WTC11 (cell line): ENCODE data around the gene FADS6. TPM values are rescaled to one million over a fixed set of nuclear protein-coding genes. Genes with fewer than 3 reads are reported as not detected.

Experiments used
- ATAC-seq: fragments of 200-7000 bp; cut with Tn5 transposase; 2 replicates; pipeline ENCODE4 v1.10.0; 2021; ENCODE audit warnings: mild to moderate bottlenecking, moderate library complexity
- CTCF ChIA-PET: fragments of 300-600 bp; sonication (Branson Sonifier 250); formaldehyde crosslinking; loops from one replicate; lab custom pipeline; 2021; ENCODE audit warnings: antibody characterized with exemption; lab: Charles Lee
- POLR2A ChIA-PET: fragments of 350-600 bp; sonication (Branson Sonifier 250); formaldehyde crosslinking; loops from one replicate; lab custom pipeline; 2021; ENCODE audit warnings: antibody characterized with exemption; lab: Charles Lee
- DNase-seq: peaks from one replicate; pipeline ENCODE4 v3.0.0; 2021; ENCODE audit warnings: low spot score
- H3K27ac Mint-ChIP-seq: 2 replicates; pipeline ENCODE4 v1.8.0; 2021; ENCODE audit warnings: mixed read lengths
- H3K27me3 Mint-ChIP-seq: 2 replicates; pipeline ENCODE4 v1.8.0; 2021; ENCODE audit warnings: low read depth, mild to moderate bottlenecking, moderate library complexity, mixed read lengths
- H3K36me3 Mint-ChIP-seq: 2 replicates; pipeline ENCODE4 v1.8.0; 2021; ENCODE audit warnings: mixed read lengths
- H3K4me1 Mint-ChIP-seq: 2 replicates; pipeline ENCODE4 v1.8.0; 2022; ENCODE audit warnings: mixed read lengths
- H3K4me3 Mint-ChIP-seq: 2 replicates; pipeline ENCODE4 v1.8.0; 2021; ENCODE audit warnings: mild to moderate bottlenecking, moderate library complexity, mixed read lengths
- H3K9me3 Mint-ChIP-seq: 2 replicates; pipeline ENCODE4 v1.8.0; 2021; ENCODE audit warnings: mixed read lengths
- ATF1 ChIP-seq: sonication (generic); formaldehyde crosslinking; IDR thresholded peaks from 2 replicates; pipeline ENCODE4 v1.8.1; 2023; ENCODE audit warnings: mild to moderate bottlenecking, moderate library complexity, missing genetic modification reagents
- CBFB ChIP-seq: sonication (generic); formaldehyde crosslinking; IDR thresholded peaks from 2 replicates; pipeline ENCODE4 v1.8.1; 2022; ENCODE audit warnings: mild to moderate bottlenecking, low read depth, missing genetic modification reagents
- CREM ChIP-seq: sonication (generic); formaldehyde crosslinking; IDR thresholded peaks from 2 replicates; pipeline ENCODE4 v1.8.1; 2022; ENCODE audit warnings: mild to moderate bottlenecking, missing genetic modification reagents, moderate library complexity
- ETV6 ChIP-seq: sonication (generic); formaldehyde crosslinking; IDR thresholded peaks from 2 replicates; pipeline ENCODE4 v1.8.1; 2022; ENCODE audit warnings: mild to moderate bottlenecking, missing genetic modification reagents
- FOXJ3 ChIP-seq: sonication (generic); formaldehyde crosslinking; IDR thresholded peaks from 2 replicates; pipeline ENCODE4 v1.9.0; 2021; ENCODE audit warnings: missing genetic modification reagents, mild to moderate bottlenecking, borderline replicate concordance
- JAZF1 ChIP-seq: fragments of 250-450 bp; sonication (Bioruptor Pico); IDR thresholded peaks from 2 replicates; pipeline ENCODE4 v1.9.0; 2021; ENCODE audit warnings: moderate library complexity, mild to moderate bottlenecking, inconsistent platforms
- JUN ChIP-seq: sonication (generic); formaldehyde crosslinking; IDR thresholded peaks from 2 replicates; pipeline ENCODE4 v1.8.0; 2023; ENCODE audit warnings: mild to moderate bottlenecking, missing genetic modification reagents
- NFYB ChIP-seq: sonication (generic); formaldehyde crosslinking; conservative IDR thresholded peaks from 2 replicates; pipeline ENCODE4 v1.8.0; 2022; ENCODE audit warnings: low read depth, missing genetic modification reagents
- OVOL2 ChIP-seq: fragments of 250-450 bp; sonication (Bioruptor Pico); IDR thresholded peaks from 2 replicates; pipeline ENCODE4 v1.9.0; 2021; ENCODE audit warnings: mild to moderate bottlenecking, borderline replicate concordance
- ZNF121 ChIP-seq: sonication (generic); formaldehyde crosslinking; IDR thresholded peaks from 2 replicates; pipeline ENCODE4 v1.8.0; 2023; ENCODE audit warnings: missing genetic modification reagents
- ZNF423 ChIP-seq: fragments of 250-450 bp; sonication (Bioruptor Pico); IDR thresholded peaks from 2 replicates; pipeline ENCODE4 v2.1.2; 2022; ENCODE audit warnings: mild to moderate bottlenecking, moderate library complexity
- total RNA-seq: library from RNA; stranded (reverse); gene quantifications from 3 replicates; pipeline ENCODE4 v1.2.3, GENCODE V29; 2021
- TF ChIP-seq, protein P1 (sequence below): sonication (generic); formaldehyde crosslinking; IDR thresholded peaks from 2 replicates; pipeline ENCODE4 v1.8.1; 2022; ENCODE audit warnings: missing genetic modification reagents, borderline replicate concordance
- TF ChIP-seq, protein P2 (sequence below): fragments of 250-450 bp; sonication (Bioruptor Pico); IDR thresholded peaks from 2 replicates; pipeline ENCODE4 v1.8.0; 2021; ENCODE audit warnings: mild to moderate bottlenecking
- TF ChIP-seq, protein P3 (sequence below): fragments of 250-450 bp; sonication (Bioruptor Pico); IDR thresholded peaks from 2 replicates; pipeline ENCODE4 v1.9.0; 2021; ENCODE audit warnings: moderate library complexity, mild to moderate bottlenecking, inconsistent platforms, borderline replicate concordance
- TF ChIP-seq, protein P4 (sequence below): fragments of 250-450 bp; sonication (Bioruptor Pico); IDR thresholded peaks from 2 replicates; pipeline ENCODE4 v1.9.0; 2021; ENCODE audit warnings: mild to moderate bottlenecking
- TF ChIP-seq, protein P5 (sequence below): sonication (generic); formaldehyde crosslinking; IDR thresholded peaks from 2 replicates; pipeline ENCODE4 v1.8.0; 2022; ENCODE audit warnings: mild to moderate bottlenecking, missing genetic modification reagents
- TF ChIP-seq, protein P6 (sequence below): sonication (generic); formaldehyde crosslinking; IDR thresholded peaks from 2 replicates; pipeline ENCODE4 v1.8.0; 2022; ENCODE audit warnings: mild to moderate bottlenecking, missing genetic modification reagents
- TF ChIP-seq, protein P7 (sequence below): sonication (generic); formaldehyde crosslinking; IDR thresholded peaks from 2 replicates; pipeline ENCODE4 v1.8.1; 2023; ENCODE audit warnings: mild to moderate bottlenecking, missing genetic modification reagents, moderate library complexity
- TF ChIP-seq, protein P8 (sequence below): sonication (generic); formaldehyde crosslinking; conservative IDR thresholded peaks from 2 replicates; pipeline ENCODE4 v1.8.1; 2022; ENCODE audit warnings: mild to moderate bottlenecking, missing genetic modification reagents
- TF ChIP-seq, protein P9 (sequence below): fragments of 250-450 bp; sonication (Bioruptor Pico); IDR thresholded peaks from 2 replicates; pipeline ENCODE4 v2.1.2; 2022; ENCODE audit warnings: mild to moderate bottlenecking, moderate library complexity

FADS6 gene
- total RNA-seq, 1 experiment from 2014 or later = 1.2 TPM

DNA sequence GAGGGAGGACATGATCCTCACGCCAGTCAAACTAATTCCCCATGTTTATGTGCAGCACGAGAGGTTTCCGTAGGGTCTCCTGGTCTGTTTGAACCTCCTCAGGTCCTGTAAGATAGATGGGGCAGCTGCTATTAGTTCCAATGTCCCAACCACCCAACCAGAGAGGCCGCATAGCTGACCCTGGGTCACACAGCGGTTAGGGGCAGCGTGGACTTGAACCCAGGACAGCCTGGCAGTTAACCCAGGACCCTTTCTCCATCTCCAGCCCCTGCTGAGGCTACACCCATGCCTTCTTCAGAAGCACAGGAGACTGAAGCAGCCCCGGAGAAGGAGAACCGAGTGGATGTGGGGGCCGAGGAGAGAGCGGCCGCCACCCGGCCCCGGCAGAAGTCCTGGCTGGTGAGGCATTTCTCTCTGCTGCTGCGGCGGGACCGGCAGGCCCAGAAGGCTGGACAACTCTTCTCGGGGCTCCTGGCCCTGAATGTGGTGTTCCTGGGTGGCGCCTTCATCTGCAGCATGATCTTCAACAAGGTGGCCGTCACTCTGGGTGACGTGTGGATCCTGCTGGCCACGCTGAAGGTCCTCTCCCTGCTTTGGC, 47.8 kb upstream of the FADS6 start (continued):
- TF ChIP-seq FOXJ3 (CRISPR knock-in tag) (no peak), CBFB (CRISPR knock-in tag) (no peak)
- TF ChIP-seq, protein P1, sequence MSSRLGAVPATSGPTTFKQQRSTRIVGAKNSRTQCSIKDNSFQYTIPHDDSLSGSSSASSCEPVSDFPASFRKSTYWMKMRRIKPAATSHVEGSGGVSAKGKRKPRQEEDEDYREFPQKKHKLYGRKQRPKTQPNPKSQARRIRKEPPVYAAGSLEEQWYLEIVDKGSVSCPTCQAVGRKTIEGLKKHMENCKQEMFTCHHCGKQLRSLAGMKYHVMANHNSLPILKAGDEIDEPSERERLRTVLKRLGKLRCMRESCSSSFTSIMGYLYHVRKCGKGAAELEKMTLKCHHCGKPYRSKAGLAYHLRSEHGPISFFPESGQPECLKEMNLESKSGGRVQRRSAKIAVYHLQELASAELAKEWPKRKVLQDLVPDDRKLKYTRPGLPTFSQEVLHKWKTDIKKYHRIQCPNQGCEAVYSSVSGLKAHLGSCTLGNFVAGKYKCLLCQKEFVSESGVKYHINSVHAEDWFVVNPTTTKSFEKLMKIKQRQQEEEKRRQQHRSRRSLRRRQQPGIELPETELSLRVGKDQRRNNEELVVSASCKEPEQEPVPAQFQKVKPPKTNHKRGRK (CRISPR knock-in tag) = no peak
- TF ChIP-seq, all 79 proteins: peak for 0

DNA sequence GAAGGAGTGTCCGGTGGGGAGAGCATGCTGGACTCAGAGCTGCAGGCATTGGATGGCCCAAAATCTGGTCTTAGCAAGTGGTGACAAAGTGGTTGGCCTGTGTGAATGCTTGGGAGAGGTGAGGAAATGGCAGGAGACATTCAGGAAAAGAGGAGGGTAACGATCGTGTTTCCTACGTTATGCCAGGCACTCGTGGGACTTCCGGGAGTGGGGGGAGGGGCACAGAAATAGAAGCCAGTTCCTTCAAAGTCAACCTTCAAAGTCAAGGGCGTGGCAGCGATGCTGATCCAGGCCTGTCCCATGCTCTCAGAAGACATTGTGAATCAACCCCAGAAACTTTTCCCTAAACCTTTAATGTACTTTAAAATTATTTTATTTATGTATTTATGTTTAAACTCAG, 46.1 kb upstream of the FADS6 start:
- Mint-ChIP-seq H3K27ac (no peak overlapping the region), H3K36me3 (no peaks in the 10 kb centered on the region), H3K9me3 (no peaks in the 10 kb centered on the region), H3K27me3 (peaks cover 57% of the 10 kb centered on the region)
- no peak for DNase-seq
- POLR2A ChIA-PET = no interaction called here
- CTCF ChIA-PET = interaction anchor here (0.8 to 3.8 kb wide), 6 partner anchors 16 to 74 kb away, joined by 3 to 24 read pairs (median 6); partner anchors contain the start of genes OTOP2 and USH1G
- TF ChIP-seq, protein P2, sequence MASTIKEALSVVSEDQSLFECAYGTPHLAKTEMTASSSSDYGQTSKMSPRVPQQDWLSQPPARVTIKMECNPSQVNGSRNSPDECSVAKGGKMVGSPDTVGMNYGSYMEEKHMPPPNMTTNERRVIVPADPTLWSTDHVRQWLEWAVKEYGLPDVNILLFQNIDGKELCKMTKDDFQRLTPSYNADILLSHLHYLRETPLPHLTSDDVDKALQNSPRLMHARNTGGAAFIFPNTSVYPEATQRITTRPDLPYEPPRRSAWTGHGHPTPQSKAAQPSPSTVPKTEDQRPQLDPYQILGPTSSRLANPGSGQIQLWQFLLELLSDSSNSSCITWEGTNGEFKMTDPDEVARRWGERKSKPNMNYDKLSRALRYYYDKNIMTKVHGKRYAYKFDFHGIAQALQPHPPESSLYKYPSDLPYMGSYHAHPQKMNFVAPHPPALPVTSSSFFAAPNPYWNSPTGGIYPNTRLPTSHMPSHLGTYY (CRISPR knock-in tag) = no peak
- TF ChIP-seq, protein P3, sequence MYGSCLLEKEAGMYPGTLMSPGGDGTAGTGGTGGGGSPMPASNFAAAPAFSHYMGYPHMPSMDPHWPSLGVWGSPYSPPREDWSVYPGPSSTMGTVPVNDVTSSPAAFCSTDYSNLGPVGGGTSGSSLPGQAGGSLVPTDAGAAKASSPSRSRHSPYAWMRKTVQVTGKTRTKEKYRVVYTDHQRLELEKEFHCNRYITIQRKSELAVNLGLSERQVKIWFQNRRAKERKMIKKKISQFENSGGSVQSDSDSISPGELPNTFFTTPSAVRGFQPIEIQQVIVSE (CRISPR knock-in tag) = no peak
- TF ChIP-seq, protein P4, sequence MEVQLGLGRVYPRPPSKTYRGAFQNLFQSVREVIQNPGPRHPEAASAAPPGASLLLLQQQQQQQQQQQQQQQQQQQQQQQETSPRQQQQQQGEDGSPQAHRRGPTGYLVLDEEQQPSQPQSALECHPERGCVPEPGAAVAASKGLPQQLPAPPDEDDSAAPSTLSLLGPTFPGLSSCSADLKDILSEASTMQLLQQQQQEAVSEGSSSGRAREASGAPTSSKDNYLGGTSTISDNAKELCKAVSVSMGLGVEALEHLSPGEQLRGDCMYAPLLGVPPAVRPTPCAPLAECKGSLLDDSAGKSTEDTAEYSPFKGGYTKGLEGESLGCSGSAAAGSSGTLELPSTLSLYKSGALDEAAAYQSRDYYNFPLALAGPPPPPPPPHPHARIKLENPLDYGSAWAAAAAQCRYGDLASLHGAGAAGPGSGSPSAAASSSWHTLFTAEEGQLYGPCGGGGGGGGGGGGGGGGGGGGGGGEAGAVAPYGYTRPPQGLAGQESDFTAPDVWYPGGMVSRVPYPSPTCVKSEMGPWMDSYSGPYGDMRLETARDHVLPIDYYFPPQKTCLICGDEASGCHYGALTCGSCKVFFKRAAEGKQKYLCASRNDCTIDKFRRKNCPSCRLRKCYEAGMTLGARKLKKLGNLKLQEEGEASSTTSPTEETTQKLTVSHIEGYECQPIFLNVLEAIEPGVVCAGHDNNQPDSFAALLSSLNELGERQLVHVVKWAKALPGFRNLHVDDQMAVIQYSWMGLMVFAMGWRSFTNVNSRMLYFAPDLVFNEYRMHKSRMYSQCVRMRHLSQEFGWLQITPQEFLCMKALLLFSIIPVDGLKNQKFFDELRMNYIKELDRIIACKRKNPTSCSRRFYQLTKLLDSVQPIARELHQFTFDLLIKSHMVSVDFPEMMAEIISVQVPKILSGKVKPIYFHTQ (CRISPR knock-in tag) = no peak
- TF ChIP-seq JAZF1 (CRISPR knock-in tag) (no peak), JUN (CRISPR knock-in tag) (no peak), CREM (CRISPR knock-in tag) (no peak), OVOL2 (CRISPR knock-in tag) (no peak), NFYB (CRISPR knock-in tag) (no peak), ETV6 (no peak), ZNF423 (CRISPR knock-in tag) (no peak), ATF1 (CRISPR knock-in tag) (no peak), ZNF121 (CRISPR knock-in tag) (no peak)
- TF ChIP-seq, protein P5, sequence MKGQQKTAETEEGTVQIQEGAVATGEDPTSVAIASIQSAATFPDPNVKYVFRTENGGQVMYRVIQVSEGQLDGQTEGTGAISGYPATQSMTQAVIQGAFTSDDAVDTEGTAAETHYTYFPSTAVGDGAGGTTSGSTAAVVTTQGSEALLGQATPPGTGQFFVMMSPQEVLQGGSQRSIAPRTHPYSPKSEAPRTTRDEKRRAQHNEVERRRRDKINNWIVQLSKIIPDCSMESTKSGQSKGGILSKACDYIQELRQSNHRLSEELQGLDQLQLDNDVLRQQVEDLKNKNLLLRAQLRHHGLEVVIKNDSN (CRISPR knock-in tag) = no peak
- TF ChIP-seq, protein P1 (CRISPR knock-in tag) = no peak
- TF ChIP-seq, protein P6, sequence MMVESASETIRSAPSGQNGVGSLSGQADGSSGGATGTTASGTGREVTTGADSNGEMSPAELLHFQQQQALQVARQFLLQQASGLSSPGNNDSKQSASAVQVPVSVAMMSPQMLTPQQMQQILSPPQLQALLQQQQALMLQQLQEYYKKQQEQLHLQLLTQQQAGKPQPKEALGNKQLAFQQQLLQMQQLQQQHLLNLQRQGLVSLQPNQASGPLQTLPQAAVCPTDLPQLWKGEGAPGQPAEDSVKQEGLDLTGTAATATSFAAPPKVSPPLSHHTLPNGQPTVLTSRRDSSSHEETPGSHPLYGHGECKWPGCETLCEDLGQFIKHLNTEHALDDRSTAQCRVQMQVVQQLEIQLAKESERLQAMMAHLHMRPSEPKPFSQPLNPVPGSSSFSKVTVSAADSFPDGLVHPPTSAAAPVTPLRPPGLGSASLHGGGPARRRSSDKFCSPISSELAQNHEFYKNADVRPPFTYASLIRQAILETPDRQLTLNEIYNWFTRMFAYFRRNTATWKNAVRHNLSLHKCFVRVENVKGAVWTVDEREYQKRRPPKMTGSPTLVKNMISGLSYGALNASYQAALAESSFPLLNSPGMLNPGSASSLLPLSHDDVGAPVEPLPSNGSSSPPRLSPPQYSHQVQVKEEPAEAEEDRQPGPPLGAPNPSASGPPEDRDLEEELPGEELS (CRISPR knock-in tag) = no peak
- TF ChIP-seq, protein P7, sequence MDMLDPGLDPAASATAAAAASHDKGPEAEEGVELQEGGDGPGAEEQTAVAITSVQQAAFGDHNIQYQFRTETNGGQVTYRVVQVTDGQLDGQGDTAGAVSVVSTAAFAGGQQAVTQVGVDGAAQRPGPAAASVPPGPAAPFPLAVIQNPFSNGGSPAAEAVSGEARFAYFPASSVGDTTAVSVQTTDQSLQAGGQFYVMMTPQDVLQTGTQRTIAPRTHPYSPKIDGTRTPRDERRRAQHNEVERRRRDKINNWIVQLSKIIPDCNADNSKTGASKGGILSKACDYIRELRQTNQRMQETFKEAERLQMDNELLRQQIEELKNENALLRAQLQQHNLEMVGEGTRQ (CRISPR knock-in tag) = no peak
- TF ChIP-seq, protein P8, sequence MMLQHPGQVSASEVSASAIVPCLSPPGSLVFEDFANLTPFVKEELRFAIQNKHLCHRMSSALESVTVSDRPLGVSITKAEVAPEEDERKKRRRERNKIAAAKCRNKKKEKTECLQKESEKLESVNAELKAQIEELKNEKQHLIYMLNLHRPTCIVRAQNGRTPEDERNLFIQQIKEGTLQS (CRISPR knock-in tag) = no peak
- TF ChIP-seq, protein P9, sequence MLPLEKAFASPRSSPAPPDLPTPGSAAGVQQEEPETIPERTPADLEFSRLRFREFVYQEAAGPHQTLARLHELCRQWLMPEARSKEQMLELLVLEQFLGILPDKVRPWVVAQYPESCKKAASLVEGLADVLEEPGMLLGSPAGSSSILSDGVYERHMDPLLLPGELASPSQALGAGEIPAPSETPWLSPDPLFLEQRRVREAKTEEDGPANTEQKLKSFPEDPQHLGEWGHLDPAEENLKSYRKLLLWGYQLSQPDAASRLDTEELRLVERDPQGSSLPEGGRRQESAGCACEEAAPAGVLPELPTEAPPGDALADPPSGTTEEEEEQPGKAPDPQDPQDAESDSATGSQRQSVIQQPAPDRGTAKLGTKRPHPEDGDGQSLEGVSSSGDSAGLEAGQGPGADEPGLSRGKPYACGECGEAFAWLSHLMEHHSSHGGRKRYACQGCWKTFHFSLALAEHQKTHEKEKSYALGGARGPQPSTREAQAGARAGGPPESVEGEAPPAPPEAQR = no peak
- TF ChIP-seq, all 79 proteins: peak for 0
- ATAC-seq = no peak
- Mint-ChIP-seq H3K4me1 (peaks cover 12% of the 10 kb centered on the region), H3K4me3 (no peak overlapping the region)
